ENCODE results near the gene SASS6.

DNA sequence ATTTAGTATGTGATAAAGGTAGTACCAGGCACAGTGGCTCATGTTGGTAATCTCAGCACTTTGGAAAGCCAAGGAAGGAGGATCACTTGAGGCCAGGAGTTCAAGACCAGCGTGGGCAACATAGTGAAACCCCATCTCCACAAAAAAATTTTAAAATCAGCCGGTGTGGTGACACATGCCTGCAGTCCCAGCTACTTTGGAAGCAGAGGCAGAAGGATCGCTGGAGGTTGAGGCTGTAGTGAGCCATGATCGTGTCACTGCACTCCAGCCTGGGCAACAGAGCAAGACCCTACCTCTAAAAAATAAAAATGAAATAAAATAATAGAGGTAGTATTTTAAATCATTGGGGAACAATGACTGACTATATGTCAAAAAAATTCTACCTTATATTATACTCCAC, 17.2 kb downstream of the SASS6 start:
- TF ChIP-seq, protein P1, sequence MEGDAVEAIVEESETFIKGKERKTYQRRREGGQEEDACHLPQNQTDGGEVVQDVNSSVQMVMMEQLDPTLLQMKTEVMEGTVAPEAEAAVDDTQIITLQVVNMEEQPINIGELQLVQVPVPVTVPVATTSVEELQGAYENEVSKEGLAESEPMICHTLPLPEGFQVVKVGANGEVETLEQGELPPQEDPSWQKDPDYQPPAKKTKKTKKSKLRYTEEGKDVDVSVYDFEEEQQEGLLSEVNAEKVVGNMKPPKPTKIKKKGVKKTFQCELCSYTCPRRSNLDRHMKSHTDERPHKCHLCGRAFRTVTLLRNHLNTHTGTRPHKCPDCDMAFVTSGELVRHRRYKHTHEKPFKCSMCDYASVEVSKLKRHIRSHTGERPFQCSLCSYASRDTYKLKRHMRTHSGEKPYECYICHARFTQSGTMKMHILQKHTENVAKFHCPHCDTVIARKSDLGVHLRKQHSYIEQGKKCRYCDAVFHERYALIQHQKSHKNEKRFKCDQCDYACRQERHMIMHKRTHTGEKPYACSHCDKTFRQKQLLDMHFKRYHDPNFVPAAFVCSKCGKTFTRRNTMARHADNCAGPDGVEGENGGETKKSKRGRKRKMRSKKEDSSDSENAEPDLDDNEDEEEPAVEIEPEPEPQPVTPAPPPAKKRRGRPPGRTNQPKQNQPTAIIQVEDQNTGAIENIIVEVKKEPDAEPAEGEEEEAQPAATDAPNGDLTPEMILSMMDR (IDR thresholded peaks at IDR 0.05; ENCODE audit: insufficient read depth, low read length) = no peak
- TF ChIP-seq, protein P2, sequence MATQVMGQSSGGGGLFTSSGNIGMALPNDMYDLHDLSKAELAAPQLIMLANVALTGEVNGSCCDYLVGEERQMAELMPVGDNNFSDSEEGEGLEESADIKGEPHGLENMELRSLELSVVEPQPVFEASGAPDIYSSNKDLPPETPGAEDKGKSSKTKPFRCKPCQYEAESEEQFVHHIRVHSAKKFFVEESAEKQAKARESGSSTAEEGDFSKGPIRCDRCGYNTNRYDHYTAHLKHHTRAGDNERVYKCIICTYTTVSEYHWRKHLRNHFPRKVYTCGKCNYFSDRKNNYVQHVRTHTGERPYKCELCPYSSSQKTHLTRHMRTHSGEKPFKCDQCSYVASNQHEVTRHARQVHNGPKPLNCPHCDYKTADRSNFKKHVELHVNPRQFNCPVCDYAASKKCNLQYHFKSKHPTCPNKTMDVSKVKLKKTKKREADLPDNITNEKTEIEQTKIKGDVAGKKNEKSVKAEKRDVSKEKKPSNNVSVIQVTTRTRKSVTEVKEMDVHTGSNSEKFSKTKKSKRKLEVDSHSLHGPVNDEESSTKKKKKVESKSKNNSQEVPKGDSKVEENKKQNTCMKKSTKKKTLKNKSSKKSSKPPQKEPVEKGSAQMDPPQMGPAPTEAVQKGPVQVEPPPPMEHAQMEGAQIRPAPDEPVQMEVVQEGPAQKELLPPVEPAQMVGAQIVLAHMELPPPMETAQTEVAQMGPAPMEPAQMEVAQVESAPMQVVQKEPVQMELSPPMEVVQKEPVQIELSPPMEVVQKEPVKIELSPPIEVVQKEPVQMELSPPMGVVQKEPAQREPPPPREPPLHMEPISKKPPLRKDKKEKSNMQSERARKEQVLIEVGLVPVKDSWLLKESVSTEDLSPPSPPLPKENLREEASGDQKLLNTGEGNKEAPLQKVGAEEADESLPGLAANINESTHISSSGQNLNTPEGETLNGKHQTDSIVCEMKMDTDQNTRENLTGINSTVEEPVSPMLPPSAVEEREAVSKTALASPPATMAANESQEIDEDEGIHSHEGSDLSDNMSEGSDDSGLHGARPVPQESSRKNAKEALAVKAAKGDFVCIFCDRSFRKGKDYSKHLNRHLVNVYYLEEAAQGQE (IDR thresholded peaks at IDR 0.05; ENCODE audit: insufficient replicate concordance, low read depth) = no peak
- TF ChIP-seq POLR2AphosphoS5 (IDR thresholded peaks at IDR 0.05; ENCODE audit: low read depth) = no peak
- TF ChIP-seq SPI1 (IDR thresholded peaks at IDR 0.05; ENCODE audit: borderline replicate concordance, low read depth) = no peak

Measured in HL-60 (cell line).